ENCODE data around the gene SNX3. TPM values are rescaled to one million over a fixed set of nuclear protein-coding genes. Genes with fewer than 3 reads are reported as not detected.

SNX3 gene
- total and polyA plus RNA-seq, 2 donors from 2014 or later: 143 to 236 TPM

DNA sequence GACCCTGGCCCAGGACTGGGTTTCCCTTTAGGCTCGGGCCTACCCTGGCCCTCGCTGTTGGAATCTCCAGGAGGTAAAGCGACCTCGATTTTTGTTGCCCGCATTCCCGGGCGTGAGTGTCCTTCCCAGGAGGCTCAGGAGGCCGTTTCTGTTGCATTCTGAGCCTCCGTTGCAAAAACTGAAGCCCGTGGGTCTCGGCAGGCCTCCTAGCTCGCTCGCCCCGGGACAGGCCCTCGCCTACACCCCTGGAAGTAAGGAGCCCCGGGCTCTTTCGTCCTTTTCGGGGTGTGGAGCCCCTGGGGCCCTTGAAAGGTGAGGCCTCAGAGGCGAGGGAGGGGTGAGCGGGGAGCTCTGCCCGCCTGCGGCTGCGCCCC lies 92.8 kb downstream of the SNX3 start:
- TF ChIP-seq, protein P1, sequence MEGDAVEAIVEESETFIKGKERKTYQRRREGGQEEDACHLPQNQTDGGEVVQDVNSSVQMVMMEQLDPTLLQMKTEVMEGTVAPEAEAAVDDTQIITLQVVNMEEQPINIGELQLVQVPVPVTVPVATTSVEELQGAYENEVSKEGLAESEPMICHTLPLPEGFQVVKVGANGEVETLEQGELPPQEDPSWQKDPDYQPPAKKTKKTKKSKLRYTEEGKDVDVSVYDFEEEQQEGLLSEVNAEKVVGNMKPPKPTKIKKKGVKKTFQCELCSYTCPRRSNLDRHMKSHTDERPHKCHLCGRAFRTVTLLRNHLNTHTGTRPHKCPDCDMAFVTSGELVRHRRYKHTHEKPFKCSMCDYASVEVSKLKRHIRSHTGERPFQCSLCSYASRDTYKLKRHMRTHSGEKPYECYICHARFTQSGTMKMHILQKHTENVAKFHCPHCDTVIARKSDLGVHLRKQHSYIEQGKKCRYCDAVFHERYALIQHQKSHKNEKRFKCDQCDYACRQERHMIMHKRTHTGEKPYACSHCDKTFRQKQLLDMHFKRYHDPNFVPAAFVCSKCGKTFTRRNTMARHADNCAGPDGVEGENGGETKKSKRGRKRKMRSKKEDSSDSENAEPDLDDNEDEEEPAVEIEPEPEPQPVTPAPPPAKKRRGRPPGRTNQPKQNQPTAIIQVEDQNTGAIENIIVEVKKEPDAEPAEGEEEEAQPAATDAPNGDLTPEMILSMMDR (IDR thresholded peaks at IDR 0.05; ENCODE audit: borderline replicate concordance, extremely low read depth, insufficient read depth): no peak
- FAIRE-seq: no peak
- intact Hi-C loops (cut with DNase I): no loop called here
- DNase-seq: peak in 1 of 5 donors; percentile 39
- Histone ChIP-seq H3K27ac (ENCODE audit: low read depth in 2 of 2, low read length in 2 of 2) (no peak overlapping the region), H3K9me3 (ENCODE audit: control insufficient read depth in 2 of 3, insufficient read depth in 1 of 3, low read length in 3 of 3) (no peaks in the 10 kb centered on the region), H3K27me3 (ENCODE audit: control insufficient read depth, insufficient read depth, low read length) (peaks cover 84% of the 10 kb centered on the region), H3K4me3 (ENCODE audit: low read length in 3 of 3) (no peak overlapping the region), H3K4me1 (ENCODE audit: control insufficient read depth in 2 of 3, insufficient read depth in 2 of 3, low read depth in 1 of 3, low read length in 3 of 3) (peaks cover 0 to 21% (median 6%) of the 10 kb centered on the region in 3 donors), H3K9ac (ENCODE audit: low read length in 3 of 3) (no peak overlapping the region), H3K36me3 (ENCODE audit: control insufficient read depth in 2 of 3, insufficient read depth in 3 of 3, low read length in 3 of 3) (no peaks in the 10 kb centered on the region)

DNA sequence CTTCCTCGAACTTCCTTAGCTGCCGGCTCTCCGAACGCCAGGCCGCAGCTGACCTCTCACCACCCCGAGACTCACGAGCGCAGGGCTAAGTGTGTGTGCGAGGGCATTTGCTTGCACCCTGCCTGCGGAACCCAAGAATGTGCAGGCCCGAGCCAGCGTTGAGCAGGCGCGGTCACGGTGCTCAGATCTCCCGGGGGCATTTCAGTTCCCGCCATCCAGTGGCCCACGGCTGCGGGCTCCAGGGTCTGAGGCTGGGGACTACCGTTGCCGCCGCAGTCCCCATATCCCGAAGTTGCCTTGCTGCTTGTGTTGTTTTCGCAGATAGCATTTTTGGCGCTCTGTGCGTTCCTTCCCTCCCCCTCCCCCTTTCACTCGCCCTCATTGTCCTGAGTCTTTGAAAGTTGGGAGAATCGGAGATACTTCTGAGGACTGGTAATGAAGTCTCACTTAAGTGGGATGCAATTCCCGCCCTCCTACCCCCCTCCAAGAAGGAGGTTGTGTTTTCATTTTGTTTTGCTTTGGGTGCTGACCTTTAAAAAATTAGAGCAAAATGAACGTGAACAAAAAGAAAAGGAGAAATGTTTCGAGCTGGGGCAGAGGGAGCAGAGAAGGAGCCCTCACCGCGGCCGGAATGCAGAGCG lies 93.3 kb downstream of the SNX3 start:
- TF ChIP-seq, protein P1 (IDR thresholded peaks at IDR 0.05; ENCODE audit: borderline replicate concordance, extremely low read depth, insufficient read depth): no peak
- Histone ChIP-seq H3K4me1 (ENCODE audit: control insufficient read depth in 2 of 3, insufficient read depth in 2 of 3, low read depth in 1 of 3, low read length in 3 of 3) (peaks cover 0 to 21% (median 6%) of the 10 kb centered on the region in 3 donors), H3K36me3 (ENCODE audit: control insufficient read depth in 2 of 3, insufficient read depth in 3 of 3, low read length in 3 of 3) (no peaks in the 10 kb centered on the region), H3K4me3 (ENCODE audit: low read length in 3 of 3) (no peak overlapping the region), H3K27ac (ENCODE audit: low read depth in 2 of 2, low read length in 2 of 2) (no peak overlapping the region), H3K27me3 (ENCODE audit: control insufficient read depth, insufficient read depth, low read length) (peaks cover 84% of the 10 kb centered on the region), H3K9me3 (ENCODE audit: control insufficient read depth in 2 of 3, insufficient read depth in 1 of 3, low read length in 3 of 3) (no peaks in the 10 kb centered on the region), H3K9ac (ENCODE audit: low read length in 3 of 3) (no peak overlapping the region)
- DNase-seq: peak in 2 of 5 donors; percentile 39 to 42
- intact Hi-C loops (cut with DNase I): no loop called here
- FAIRE-seq: no peak

DNA sequence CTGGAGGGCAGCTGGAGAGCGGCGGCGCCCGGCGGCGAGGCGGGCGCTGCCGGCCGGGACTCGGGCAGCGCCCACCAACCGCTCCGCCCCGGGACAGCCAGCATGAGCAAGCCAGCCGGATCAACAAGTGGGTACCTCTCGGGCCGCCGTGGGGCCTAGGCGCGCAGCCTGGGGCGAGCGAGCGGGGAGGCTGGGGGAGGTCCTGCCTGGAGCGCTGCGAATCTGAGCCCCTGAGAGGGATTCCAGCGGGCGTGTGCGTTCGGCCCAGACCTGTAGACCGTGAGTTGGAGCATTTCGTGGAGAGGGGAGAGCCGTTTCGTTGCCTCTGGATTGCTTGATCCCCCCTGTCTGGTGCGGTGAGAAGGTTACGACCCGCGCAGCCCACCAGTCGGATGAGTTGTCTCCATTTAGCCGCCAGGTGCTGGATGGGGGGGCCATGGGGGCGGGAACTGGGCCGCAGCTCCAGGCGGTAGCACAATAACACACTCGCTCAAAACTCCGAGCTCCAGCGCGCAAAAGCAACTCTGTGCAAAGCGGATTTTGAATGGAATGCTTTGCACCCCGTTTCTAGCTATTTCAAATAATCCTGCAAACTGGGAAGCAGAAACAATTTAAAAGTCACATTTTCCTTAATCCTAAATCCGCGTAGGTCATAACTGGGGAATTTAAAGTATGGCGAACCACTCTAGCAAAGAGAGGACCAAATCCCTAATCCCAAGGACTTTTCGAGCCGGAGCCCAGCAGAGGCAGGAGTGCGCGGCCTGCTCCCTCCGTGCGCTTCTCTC lies 94.0 kb downstream of the SNX3 start:
- FAIRE-seq (no peak), DNase-seq (no peak)

More for the DNA sequence above, 94.0 kb downstream of the SNX3 start:
- intact Hi-C loops (cut with DNase I): no loop called here
- Histone ChIP-seq H3K9me3 (ENCODE audit: control insufficient read depth in 2 of 3, insufficient read depth in 1 of 3, low read length in 3 of 3) (no peaks in the 10 kb centered on the region), H3K4me3 (ENCODE audit: low read length in 3 of 3) (no peak overlapping the region), H3K4me1 (ENCODE audit: control insufficient read depth in 2 of 3, insufficient read depth in 2 of 3, low read depth in 1 of 3, low read length in 3 of 3) (peaks cover 0 to 21% (median 6%) of the 10 kb centered on the region in 3 donors), H3K9ac (ENCODE audit: low read length in 3 of 3) (no peak overlapping the region), H3K27ac (ENCODE audit: low read depth in 2 of 2, low read length in 2 of 2) (no peak overlapping the region), H3K27me3 (ENCODE audit: control insufficient read depth, insufficient read depth, low read length) (peaks cover 84% of the 10 kb centered on the region), H3K36me3 (ENCODE audit: control insufficient read depth in 2 of 3, insufficient read depth in 3 of 3, low read length in 3 of 3) (no peaks in the 10 kb centered on the region)
- TF ChIP-seq, protein P1 (IDR thresholded peaks at IDR 0.05; ENCODE audit: borderline replicate concordance, extremely low read depth, insufficient read depth): no peak

All from kidney (tissue), 14 donors.